Activated naive CD8-positive, alpha-beta T cell treated with anti-CD3 and anti-CD28 coated beads, Interleukin-2, amount 50 U/mL, for 24 hours (primary cell): ENCODE results near the gene TOMM70.
"Not testable (repeated sequence)": the region's sequence is repeated elsewhere in the genome, so short reads cannot be mapped to it uniquely, and the experiment has no call there.

ENCODE experiments used
- ATAC-seq: fragments of 150-1000 bp; cut with Tn5 transposase; one replicate; pipeline ENCODE4 v1.10.0; 2021
- DNase-seq: peaks from one replicate; pipeline ENCODE4 v3.0.0; 2021
- H3K27ac Mint-ChIP-seq: one replicate; pipeline ENCODE4 v1.8.0; 2021; ENCODE audit warnings: mild to moderate bottlenecking, mixed read lengths
- H3K27me3 Mint-ChIP-seq: one replicate; pipeline ENCODE4 v1.8.0; 2021; ENCODE audit warnings: mixed read lengths
- H3K36me3 Mint-ChIP-seq: one replicate; pipeline ENCODE4 v1.8.0; 2021; ENCODE audit warnings: low read depth, mixed read lengths
- H3K4me1 Mint-ChIP-seq: one replicate; pipeline ENCODE4 v1.8.0; 2021; ENCODE audit warnings: mixed read lengths
- H3K4me3 Mint-ChIP-seq: one replicate; pipeline ENCODE4 v1.8.0; 2021; ENCODE audit warnings: mild to moderate bottlenecking, moderate library complexity, mixed read lengths
- H3K9me3 Mint-ChIP-seq: one replicate; pipeline ENCODE4 v1.8.0; 2021; ENCODE audit warnings: mixed read lengths

Gene TOMM70

GRCh38 chr3:100333970-100334487, 66.9 kb downstream of the TOMM70 start:
- H3K27me3 Mint-ChIP-seq, result no peaks in the 10 kb centered on the region
- DNase-seq (no peak), ATAC-seq (peak; percentile 44)
- peak overlapping the region; percentile 72 for H3K27ac Mint-ChIP-seq
- H3K36me3 Mint-ChIP-seq, result peaks cover 10% of the 10 kb centered on the region
- peak overlapping the region; percentile 98 for H3K4me3 Mint-ChIP-seq
- peaks cover 23% of the 10 kb centered on the region for H3K4me1 Mint-ChIP-seq
- no peaks in the 10 kb centered on the region for H3K9me3 Mint-ChIP-seq

- DNase-seq (no peak), ATAC-seq (no peak)
- H3K4me1 Mint-ChIP-seq, result peaks cover 23% of the 10 kb centered on the region
- no peaks in the 10 kb centered on the region for H3K27me3 Mint-ChIP-seq
- H3K27ac Mint-ChIP-seq, result no peak overlapping the region
- no peaks in the 10 kb centered on the region for H3K9me3 Mint-ChIP-seq
- peaks cover 6% of the 10 kb centered on the region for H3K36me3 Mint-ChIP-seq
- no peak overlapping the region for H3K4me3 Mint-ChIP-seq
Measured at GRCh38 chr3:100333051-100333450, 67.8 kb downstream of the TOMM70 start.

- Mint-ChIP-seq H3K9me3 (no peaks in the 10 kb centered on the region), H3K27me3 (no peaks in the 10 kb centered on the region), H3K27ac (no peak overlapping the region), H3K4me3 (no peak overlapping the region), H3K36me3 (peaks cover 14% of the 10 kb centered on the region), H3K4me1 (peaks cover 22% of the 10 kb centered on the region)
- no peak for ATAC-seq
- no peak for DNase-seq
Measured at GRCh38 chr3:100331660-100332059, 69.2 kb downstream of the TOMM70 start.

GRCh38 chr3:100330651-100331050, 70.2 kb downstream of the TOMM70 start:
- Mint-ChIP-seq H3K27me3 (no peaks in the 10 kb centered on the region), H3K9me3 (no peaks in the 10 kb centered on the region), H3K4me3 (no peak overlapping the region), H3K27ac (no peak overlapping the region), H3K4me1 (peaks cover 17% of the 10 kb centered on the region), H3K36me3 (peaks cover 15% of the 10 kb centered on the region)
- no peak for ATAC-seq
- no peak for DNase-seq

GRCh38 chr3:100329800-100330489, 70.9 kb downstream of the TOMM70 start:
- Mint-ChIP-seq H3K27me3 (no peaks in the 10 kb centered on the region), H3K36me3 (peaks cover 13% of the 10 kb centered on the region), H3K4me1 (peaks cover 10% of the 10 kb centered on the region), H3K4me3 (no peak overlapping the region), H3K9me3 (no peaks in the 10 kb centered on the region), H3K27ac (no peak overlapping the region)
- DNase-seq, result no peak
- no peak for ATAC-seq

- not testable (repeated sequence) for H3K9me3 Mint-ChIP-seq, H3K4me3 Mint-ChIP-seq, H3K27ac Mint-ChIP-seq, DNase-seq, H3K4me1 Mint-ChIP-seq, ATAC-seq, H3K27me3 Mint-ChIP-seq
- peaks cover 13% of the 10 kb centered on the region for H3K36me3 Mint-ChIP-seq
Measured at GRCh38 chr3:100327377-100327776, 73.5 kb downstream of the TOMM70 start.

- Mint-ChIP-seq H3K4me3 (no peak overlapping the region), H3K4me1 (no peaks in the 10 kb centered on the region), H3K27ac (no peak overlapping the region), H3K36me3 (peaks cover 13% of the 10 kb centered on the region), H3K9me3 (no peaks in the 10 kb centered on the region), H3K27me3 (no peaks in the 10 kb centered on the region)
- no peak for ATAC-seq
- no peak for DNase-seq
Measured at GRCh38 chr3:100325827-100326226, 75.1 kb downstream of the TOMM70 start.

GRCh38 chr3:100324044-100324443, 76.8 kb downstream of the TOMM70 start:
- DNase-seq (no peak), ATAC-seq (no peak)
- peaks cover 13% of the 10 kb centered on the region for H3K36me3 Mint-ChIP-seq
- no peaks in the 10 kb centered on the region for H3K4me1 Mint-ChIP-seq
- H3K27ac Mint-ChIP-seq, result no peak overlapping the region
- no peak overlapping the region for H3K4me3 Mint-ChIP-seq
- H3K9me3 Mint-ChIP-seq, result no peaks in the 10 kb centered on the region
- no peaks in the 10 kb centered on the region for H3K27me3 Mint-ChIP-seq

GRCh38 chr3:100319951-100320350, 80.9 kb downstream of the TOMM70 start:
- Mint-ChIP-seq H3K27ac (no peak overlapping the region), H3K9me3 (no peaks in the 10 kb centered on the region), H3K36me3 (peaks cover 5% of the 10 kb centered on the region), H3K4me3 (no peak overlapping the region), H3K4me1 (peaks cover 16% of the 10 kb centered on the region), H3K27me3 (no peaks in the 10 kb centered on the region)
- DNase-seq (no peak), ATAC-seq (no peak)

- H3K4me3 Mint-ChIP-seq, result no peak overlapping the region
- H3K4me1 Mint-ChIP-seq, result peaks cover 16% of the 10 kb centered on the region
- DNase-seq (no peak), ATAC-seq (no peak)
- no peaks in the 10 kb centered on the region for H3K27me3 Mint-ChIP-seq
- no peak overlapping the region for H3K27ac Mint-ChIP-seq
- no peaks in the 10 kb centered on the region for H3K9me3 Mint-ChIP-seq
- H3K36me3 Mint-ChIP-seq, result peaks cover 5% of the 10 kb centered on the region
Measured at GRCh38 chr3:100317912-100318311, 83.0 kb downstream of the TOMM70 start.

- peak; percentile 63 for ATAC-seq
- Mint-ChIP-seq H3K27ac (no peak overlapping the region), H3K4me1 (peaks cover 16% of the 10 kb centered on the region), H3K4me3 (no peak overlapping the region), H3K36me3 (peaks cover 5% of the 10 kb centered on the region), H3K9me3 (no peaks in the 10 kb centered on the region), H3K27me3 (no peaks in the 10 kb centered on the region)
- DNase-seq, result peak; percentile 42
Measured at GRCh38 chr3:100316641-100317069, 84.2 kb downstream of the TOMM70 start.
